IMR-90 (cell line): ENCODE measurements around the gene GRPEL2. TPM values are rescaled to one million over a fixed set of nuclear protein-coding genes. Genes with fewer than 3 reads are reported as not detected.

ENCODE experiments used
- ATAC-seq: fragments of 200-7000 bp; cut with Tn5 transposase; 2 replicates; pipeline ENCODE4 v1.9.1; 2020; ENCODE audit warnings: low read depth, mild to moderate bottlenecking, moderate library complexity
- BruUV-seq: library from RNA; stranded (reverse); fragments of 400-500 nt; replicated peaks from 2 replicates; lab custom pipeline; 2021; lab: Mats Ljungman, UMichigan
- CTCF ChIA-PET: fragments of 300-600 bp; formaldehyde crosslinking; extraction: SDS; loops from one replicate; lab custom pipeline; 2021; ENCODE audit warnings: antibody characterized with exemption; lab: Yijun Ruan, JAX
- POLR2A ChIA-PET: fragments of 300-600 bp; sonication (Branson Sonifier 250); formaldehyde crosslinking; loops from one replicate; lab custom pipeline; 2022; ENCODE audit warnings: antibody characterized with exemption; ENCODE audit not compliant: unreplicated experiment; lab: Charles Lee
- DNase-seq: peaks from one replicate; pipeline ENCODE4 v3.0.0; 2013
- H2AFZ ChIP-seq: replicated peaks from 2 replicates; pipeline ENCODE3; 2013; ENCODE audit warnings: low read length, mild to moderate bottlenecking; ENCODE audit not compliant: poor library complexity
- H2AK5ac ChIP-seq: 2 replicates; pipeline ENCODE4 v1.6.1; 2013; ENCODE audit warnings: low read depth, low read length, inconsistent platforms
- H2AK9ac ChIP-seq: replicated peaks from 2 replicates; pipeline ENCODE3; 2013; ENCODE audit warnings: mild to moderate bottlenecking, low read depth, low read length, moderate library complexity; ENCODE audit not compliant: poor library complexity
- H2BK120ac ChIP-seq: 2 replicates; pipeline ENCODE4 v1.6.1; 2013; ENCODE audit warnings: low read depth, low read length, inconsistent platforms
- H2BK15ac ChIP-seq: 3 replicates; pipeline ENCODE4 v1.6.1; 2013; ENCODE audit warnings: low read depth, low read length, inconsistent platforms
- H2BK20ac ChIP-seq: 2 replicates; pipeline ENCODE4 v1.6.1; 2013; ENCODE audit warnings: low read depth, mild to moderate bottlenecking, inconsistent platforms, low read length, moderate library complexity
- H2BK5ac ChIP-seq: 2 replicates; pipeline ENCODE4 v1.6.1; 2013; ENCODE audit warnings: mild to moderate bottlenecking, low read depth, low read length, inconsistent platforms; ENCODE audit not compliant: poor library complexity, severe bottlenecking
- H3K14ac ChIP-seq: replicated peaks from 2 replicates; pipeline ENCODE4 v1.6.1; 2013; ENCODE audit warnings: low read depth, low read length, inconsistent platforms
- H3K18ac ChIP-seq: 2 replicates; pipeline ENCODE4 v1.6.1; 2013; ENCODE audit warnings: low read depth, low read length, control low read depth
- H3K23ac ChIP-seq: 2 replicates; pipeline ENCODE4 v1.6.1; 2013; ENCODE audit warnings: low read depth, low read length, inconsistent platforms
- H3K27ac ChIP-seq: 2 replicates; pipeline ENCODE4 v1.5.1; 2013; ENCODE audit warnings: mild to moderate bottlenecking, control low read depth, low read length; ENCODE audit not compliant: insufficient read depth
- H3K27me3 ChIP-seq: 2 replicates; pipeline ENCODE4 v1.6.1; 2013; ENCODE audit warnings: low read length; ENCODE audit not compliant: control insufficient read depth, insufficient read depth
- H3K36me3 ChIP-seq: 2 replicates; pipeline ENCODE4 v1.6.1; 2013; ENCODE audit warnings: low read length, mixed read lengths; ENCODE audit not compliant: control insufficient read depth, insufficient read depth
- H3K4ac ChIP-seq: 2 replicates; pipeline ENCODE4 v1.6.1; 2013; ENCODE audit warnings: low read depth, low read length, inconsistent platforms
- H3K4me1 ChIP-seq: 2 replicates; pipeline ENCODE4 v1.6.1; 2013; ENCODE audit warnings: low read length, mixed read lengths; ENCODE audit not compliant: control insufficient read depth, insufficient read depth
- H3K4me2 ChIP-seq: 2 replicates; pipeline ENCODE4 v1.6.1; 2013; ENCODE audit warnings: low read depth, mild to moderate bottlenecking, control low read depth, low read length, moderate library complexity
- H3K4me3 ChIP-seq: 2 replicates; pipeline ENCODE4 v1.5.1; 2013; ENCODE audit warnings: low read depth, mild to moderate bottlenecking, control low read depth, low read length, moderate library complexity; ENCODE audit not compliant: insufficient read depth
- H3K56ac ChIP-seq: 2 replicates; pipeline ENCODE4 v1.6.1; 2013; ENCODE audit warnings: low read length, inconsistent platforms; ENCODE audit not compliant: insufficient read depth; ENCODE audit errors: extremely low read depth
- H3K79me1 ChIP-seq, 2 experiments: 2 replicates each; pipeline ENCODE4 v1.6.1; 2013; ENCODE audit warnings: low read length in 2 of 2, inconsistent platforms in 1 of 2, low read depth in 1 of 2
- H3K9ac ChIP-seq: 2 replicates; pipeline ENCODE4 v1.6.1; 2013; ENCODE audit warnings: low read depth, low read length, control low read depth
- H3K9me1 ChIP-seq: 2 replicates; pipeline ENCODE4 v1.6.1; 2013; ENCODE audit warnings: low read length, inconsistent platforms; ENCODE audit not compliant: insufficient read depth
- H3K9me3 ChIP-seq: 2 replicates; pipeline ENCODE4 v1.6.1; 2013; ENCODE audit warnings: low read length; ENCODE audit not compliant: control insufficient read depth, insufficient read depth
- H4K20me1 ChIP-seq: 2 replicates; pipeline ENCODE4 v1.6.1; 2013; ENCODE audit warnings: low read length, inconsistent platforms; ENCODE audit not compliant: insufficient read depth
- H4K5ac ChIP-seq: 2 replicates; pipeline ENCODE4 v1.6.1; 2013; ENCODE audit warnings: mild to moderate bottlenecking, low read depth, low read length, control low read depth
- H4K8ac ChIP-seq, 2 experiments: 2 replicates each; pipeline ENCODE4 v1.6.1; 2013; ENCODE audit warnings: low read depth in 2 of 2, low read length in 2 of 2, control low read depth in 1 of 2, inconsistent platforms in 1 of 2
- H4K91ac ChIP-seq: 2 replicates; pipeline ENCODE4 v1.6.1; 2013; ENCODE audit warnings: low read depth, low read length, inconsistent platforms; ENCODE audit not compliant: insufficient read depth
- BHLHE40 ChIP-seq: fragments of 150-350 bp; IDR thresholded peaks from 2 replicates; pipeline ENCODE4 v1.6.1; 2016; ENCODE audit warnings: mild to moderate bottlenecking, low read depth, low read length
- CEBPB ChIP-seq: IDR thresholded peaks from 2 replicates; pipeline ENCODE4 v1.6.1; 2012; ENCODE audit warnings: low read depth, low read length, improper control_type of control experiment
- CHD1 ChIP-seq: IDR thresholded peaks from 2 replicates; pipeline ENCODE4 v1.6.1; 2012; ENCODE audit warnings: low read depth, low read length, improper control_type of control experiment
- ELK1 ChIP-seq: fragments of 150-350 bp; IDR thresholded peaks from 2 replicates; pipeline ENCODE4 v1.6.1; 2016; ENCODE audit warnings: low read depth, mild to moderate bottlenecking, low read length, moderate library complexity, borderline replicate concordance
- FOS ChIP-seq: fragments of 150-350 bp; IDR thresholded peaks from 2 replicates; pipeline ENCODE4 v1.6.1; 2016; ENCODE audit warnings: low read depth, low read length
- MAFK ChIP-seq: IDR thresholded peaks from 2 replicates; pipeline ENCODE4 v1.6.1; 2012; ENCODE audit warnings: low read depth, low read length, improper control_type of control experiment
- MAZ ChIP-seq: IDR thresholded peaks from 2 replicates; pipeline ENCODE4 v1.6.1; 2012; ENCODE audit warnings: low read depth, mild to moderate bottlenecking, low read length, improper control_type of control experiment, moderate library complexity, borderline replicate concordance
- MXI1 ChIP-seq: IDR thresholded peaks from 2 replicates; pipeline ENCODE4 v1.6.1; 2012; ENCODE audit warnings: low read depth, mild to moderate bottlenecking, low read length, moderate library complexity, borderline replicate concordance
- NFE2L2 ChIP-seq: fragments of 150-350 bp; IDR thresholded peaks from 2 replicates; pipeline ENCODE4 v1.6.1; 2016; ENCODE audit warnings: low read depth, mild to moderate bottlenecking, low read length
- POLR2A ChIP-seq: IDR thresholded peaks from 2 replicates; pipeline ENCODE4 v1.6.1; 2012; ENCODE audit warnings: mild to moderate bottlenecking, low read depth, low read length
- RAD21 ChIP-seq: IDR thresholded peaks from 2 replicates; pipeline ENCODE4 v1.6.1; 2012; ENCODE audit warnings: low read length, improper control_type of control experiment
- RCOR1 ChIP-seq: IDR thresholded peaks from 2 replicates; pipeline ENCODE4 v1.6.1; 2012; ENCODE audit warnings: mild to moderate bottlenecking, low read length, improper control_type of control experiment; ENCODE audit not compliant: insufficient replicate concordance
- RFX5 ChIP-seq: IDR thresholded peaks from 2 replicates; pipeline ENCODE4 v1.8.0; 2012; ENCODE audit warnings: low read depth, mild to moderate bottlenecking, low read length, moderate library complexity
- SMC3 ChIP-seq: fragments of 150-350 bp; IDR thresholded peaks from 2 replicates; pipeline ENCODE4 v1.6.1; 2016; ENCODE audit warnings: low read depth, mild to moderate bottlenecking, antibody characterized with exemption, low read length, moderate library complexity
- USF2 ChIP-seq: fragments of 150-350 bp; IDR thresholded peaks from 2 replicates; pipeline ENCODE4 v1.6.1; 2017; ENCODE audit warnings: mild to moderate bottlenecking, antibody characterized with exemption, low read length, low read depth
- WGBS, 2 experiments: methylation state at CpG; one replicate each; pipeline versions ENCODE4 v1.1.5 to v1.1.7; 2013; ENCODE audit warnings: missing lambda C conversion rate in 2 of 2; ENCODE audit not compliant: insufficient read length in 1 of 2; ENCODE audit errors: extremely low coverage in 2 of 2; 5-methylcytosine and 5-hydroxymethylcytosine counted together
- dilution Hi-C: fragments of 300-500 bp; cut with HindIII; formaldehyde crosslinking; loops from one replicate; pipeline ENCODE4 v1.14.3; 2018; ENCODE audit warnings: low sequenced_read_pairs; ENCODE audit not compliant: unreplicated experiment
- in situ Hi-C: fragments of 300-500 bp; cut with MboI; formaldehyde crosslinking; loops from 3 replicates; pipeline ENCODE4 v1.14.3; 2019; ENCODE audit warnings: low sequenced_read_pairs, inconsistent platforms, mixed read lengths
- intact Hi-C: fragments of 100-400 bp; cut with micrococcal nuclease; formaldehyde crosslinking; loops from 2 replicates; pipeline ENCODE4 v1.10.0; 2022
- polyA plus RNA-seq, 3 experiments: library from polyadenylated mRNA; depleted of rRNA; stranded (reverse); fragments of >200 nt; gene quantifications; 2 replicates each; pipeline ENCODE4 v1.2.3, GENCODE V29; 2012; ENCODE audit warnings: low replicate concordance in 1 of 3
- total RNA-seq: library from RNA; depleted of rRNA; stranded (reverse); fragments of >200 nt; gene quantifications from 2 replicates; pipeline ENCODE4 v1.2.3, GENCODE V29; 2012
- TF ChIP-seq, protein P1 (sequence below): conservative IDR thresholded peaks from 2 replicates; pipeline ENCODE4 v1.5.1; 2012; ENCODE audit warnings: mild to moderate bottlenecking, low read depth, low read length, improper control_type of control experiment

GRPEL2 gene
- total and polyA plus RNA-seq, 2 of the 4 experiments (the other 2 are of a cell fraction), result 6.2 to 18.1 TPM

DNA sequence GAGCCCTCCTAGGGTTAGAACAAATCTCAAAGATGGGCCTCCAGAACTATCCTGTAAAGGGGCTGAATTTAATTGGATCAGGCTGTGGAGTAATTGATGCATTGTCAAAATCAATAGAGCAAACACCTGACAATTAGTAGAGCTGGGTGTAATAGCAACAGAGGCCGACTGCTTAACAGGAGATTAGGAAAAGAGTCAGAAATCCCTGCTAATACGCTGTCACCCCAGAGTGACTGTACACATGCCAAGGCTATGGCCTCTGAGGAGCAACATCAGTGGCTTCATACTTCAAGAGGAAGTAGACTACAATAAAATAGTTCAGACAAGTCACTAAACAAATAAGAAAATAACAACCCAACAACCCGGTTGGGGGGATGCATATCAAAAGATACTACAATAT, 18.7 kb upstream of the GRPEL2 start:
- H4K20me1 ChIP-seq, result no peaks in the 10 kb centered on the region
- no peaks in the 10 kb centered on the region for H3K36me3 ChIP-seq
- intact Hi-C loops, result no loop called here
- no peak overlapping the region for H2BK15ac ChIP-seq
- no peak overlapping the region for H3K4me3 ChIP-seq
- H2AK5ac ChIP-seq, result no peak overlapping the region
- H3K4me1 ChIP-seq, result peaks cover 7% of the 10 kb centered on the region
- DNase-seq, result no peak
- H2AFZ ChIP-seq, result no peak overlapping the region
- H4K91ac ChIP-seq, result no peak overlapping the region
- no peak overlapping the region for H3K9ac ChIP-seq
- H3K4me2 ChIP-seq, result no peak overlapping the region
- no peak overlapping the region for H3K27ac ChIP-seq
- H2BK5ac ChIP-seq, result no peak overlapping the region
- BruUV-seq, result no TSS peak
- H3K9me1 ChIP-seq, result no peaks in the 10 kb centered on the region; the same call in 1 of the 2 replicates
- no peak overlapping the region for H3K14ac ChIP-seq
- no peak overlapping the region for H2AK9ac ChIP-seq
- H3K27me3 ChIP-seq, result no peaks in the 10 kb centered on the region
- no peak overlapping the region for H3K23ac ChIP-seq
- ATAC-seq, result no peak
- no peak for TF ChIP-seq POLR2A
- TF ChIP-seq CEBPB, result no peak
- TF ChIP-seq ELK1, result no peak
- TF ChIP-seq MXI1, result no peak
- TF ChIP-seq NFE2L2, result no peak
- TF ChIP-seq, protein P1, sequence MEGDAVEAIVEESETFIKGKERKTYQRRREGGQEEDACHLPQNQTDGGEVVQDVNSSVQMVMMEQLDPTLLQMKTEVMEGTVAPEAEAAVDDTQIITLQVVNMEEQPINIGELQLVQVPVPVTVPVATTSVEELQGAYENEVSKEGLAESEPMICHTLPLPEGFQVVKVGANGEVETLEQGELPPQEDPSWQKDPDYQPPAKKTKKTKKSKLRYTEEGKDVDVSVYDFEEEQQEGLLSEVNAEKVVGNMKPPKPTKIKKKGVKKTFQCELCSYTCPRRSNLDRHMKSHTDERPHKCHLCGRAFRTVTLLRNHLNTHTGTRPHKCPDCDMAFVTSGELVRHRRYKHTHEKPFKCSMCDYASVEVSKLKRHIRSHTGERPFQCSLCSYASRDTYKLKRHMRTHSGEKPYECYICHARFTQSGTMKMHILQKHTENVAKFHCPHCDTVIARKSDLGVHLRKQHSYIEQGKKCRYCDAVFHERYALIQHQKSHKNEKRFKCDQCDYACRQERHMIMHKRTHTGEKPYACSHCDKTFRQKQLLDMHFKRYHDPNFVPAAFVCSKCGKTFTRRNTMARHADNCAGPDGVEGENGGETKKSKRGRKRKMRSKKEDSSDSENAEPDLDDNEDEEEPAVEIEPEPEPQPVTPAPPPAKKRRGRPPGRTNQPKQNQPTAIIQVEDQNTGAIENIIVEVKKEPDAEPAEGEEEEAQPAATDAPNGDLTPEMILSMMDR, result no peak
- TF ChIP-seq RCOR1, result no peak
- TF ChIP-seq BHLHE40, result no peak
- no peak for TF ChIP-seq RAD21
- TF ChIP-seq USF2, result no peak
- TF ChIP-seq MAZ, result no peak
- TF ChIP-seq SMC3, result no peak
- TF ChIP-seq CHD1, result no peak
- TF ChIP-seq MAFK, result no peak
- no peak for TF ChIP-seq FOS
- no peak for TF ChIP-seq RFX5
- H3K56ac ChIP-seq, result no peak overlapping the region
- in situ Hi-C loops, result no loop called here
- H2BK20ac ChIP-seq, result no peak overlapping the region
- no CpG with 5 or more reads among the region's 3 CpGs for WGBS, 2 experiments
- H3K9me3 ChIP-seq, result no peaks in the 10 kb centered on the region
- no peaks in the 10 kb centered on the region for H3K79me1 ChIP-seq
- CTCF ChIA-PET, result interaction anchor here (1.6 kb wide), 1 partner anchor 9 kb away, joined by 4 read pairs; no protein-coding TSS in a partner anchor
- POLR2A ChIA-PET, result no interaction called here
- no peak overlapping the region for H4K5ac ChIP-seq
- no peak overlapping the region for H2BK120ac ChIP-seq
- no peak overlapping the region for H3K4ac ChIP-seq
- no peak overlapping the region for H4K8ac ChIP-seq
- dilution Hi-C loops, result no loop called here
- no peak overlapping the region for H3K18ac ChIP-seq
